ENCODE data around the gene TMEM106C.

The TMEM106C gene

DNA sequence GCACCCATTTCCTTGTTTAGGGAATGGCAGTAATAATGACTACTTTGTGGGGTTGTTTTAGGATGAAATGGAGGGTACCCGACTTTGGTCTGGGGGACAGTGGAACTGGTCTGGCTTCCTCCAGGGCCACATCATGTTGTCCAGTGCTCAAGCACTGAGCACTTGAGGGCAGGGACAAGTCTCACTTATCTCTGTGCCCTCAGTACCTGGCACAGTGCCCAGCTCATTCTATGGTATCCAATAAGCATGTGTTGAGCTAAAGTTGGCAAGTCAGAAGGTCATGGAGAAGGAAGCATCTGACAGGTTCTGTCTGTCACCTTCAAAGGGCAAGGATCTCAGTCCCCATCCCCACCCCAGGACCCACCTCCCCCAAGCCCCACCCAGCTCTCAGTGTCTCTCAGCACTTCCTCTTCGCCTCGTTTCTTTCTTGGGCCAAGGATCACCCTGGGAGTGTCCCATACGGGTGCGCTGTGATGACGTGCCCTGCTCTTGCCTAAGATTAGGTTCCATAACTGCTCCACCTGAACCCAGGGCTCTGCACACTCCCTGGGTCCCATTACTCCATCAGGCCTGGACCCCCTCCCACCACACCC is 24.3 kb upstream of the TMEM106C start:
- TF ChIP-seq FOXP2 (optimal IDR thresholded peaks at IDR 0.05; ENCODE audit: borderline replicate concordance, extremely low read depth, extremely low read length, insufficient read depth): no peak
- no peak for TF ChIP-seq POLR2AphosphoS5 (IDR thresholded peaks at IDR 0.05; ENCODE audit: low read depth, low read length)
- no peak for TF ChIP-seq SIN3A (IDR thresholded peaks at IDR 0.05; ENCODE audit: borderline replicate concordance, insufficient read depth, low read length)
- TF ChIP-seq TAF1 (IDR thresholded peaks at IDR 0.05; ENCODE audit: borderline replicate concordance, insufficient read depth, low read length): no peak
- TF ChIP-seq, protein P1, sequence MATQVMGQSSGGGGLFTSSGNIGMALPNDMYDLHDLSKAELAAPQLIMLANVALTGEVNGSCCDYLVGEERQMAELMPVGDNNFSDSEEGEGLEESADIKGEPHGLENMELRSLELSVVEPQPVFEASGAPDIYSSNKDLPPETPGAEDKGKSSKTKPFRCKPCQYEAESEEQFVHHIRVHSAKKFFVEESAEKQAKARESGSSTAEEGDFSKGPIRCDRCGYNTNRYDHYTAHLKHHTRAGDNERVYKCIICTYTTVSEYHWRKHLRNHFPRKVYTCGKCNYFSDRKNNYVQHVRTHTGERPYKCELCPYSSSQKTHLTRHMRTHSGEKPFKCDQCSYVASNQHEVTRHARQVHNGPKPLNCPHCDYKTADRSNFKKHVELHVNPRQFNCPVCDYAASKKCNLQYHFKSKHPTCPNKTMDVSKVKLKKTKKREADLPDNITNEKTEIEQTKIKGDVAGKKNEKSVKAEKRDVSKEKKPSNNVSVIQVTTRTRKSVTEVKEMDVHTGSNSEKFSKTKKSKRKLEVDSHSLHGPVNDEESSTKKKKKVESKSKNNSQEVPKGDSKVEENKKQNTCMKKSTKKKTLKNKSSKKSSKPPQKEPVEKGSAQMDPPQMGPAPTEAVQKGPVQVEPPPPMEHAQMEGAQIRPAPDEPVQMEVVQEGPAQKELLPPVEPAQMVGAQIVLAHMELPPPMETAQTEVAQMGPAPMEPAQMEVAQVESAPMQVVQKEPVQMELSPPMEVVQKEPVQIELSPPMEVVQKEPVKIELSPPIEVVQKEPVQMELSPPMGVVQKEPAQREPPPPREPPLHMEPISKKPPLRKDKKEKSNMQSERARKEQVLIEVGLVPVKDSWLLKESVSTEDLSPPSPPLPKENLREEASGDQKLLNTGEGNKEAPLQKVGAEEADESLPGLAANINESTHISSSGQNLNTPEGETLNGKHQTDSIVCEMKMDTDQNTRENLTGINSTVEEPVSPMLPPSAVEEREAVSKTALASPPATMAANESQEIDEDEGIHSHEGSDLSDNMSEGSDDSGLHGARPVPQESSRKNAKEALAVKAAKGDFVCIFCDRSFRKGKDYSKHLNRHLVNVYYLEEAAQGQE (IDR thresholded peaks at IDR 0.05; ENCODE audit: insufficient read depth in 1 of 2, low read depth in 2 of 2, low read length in 2 of 2): no peak

DNA sequence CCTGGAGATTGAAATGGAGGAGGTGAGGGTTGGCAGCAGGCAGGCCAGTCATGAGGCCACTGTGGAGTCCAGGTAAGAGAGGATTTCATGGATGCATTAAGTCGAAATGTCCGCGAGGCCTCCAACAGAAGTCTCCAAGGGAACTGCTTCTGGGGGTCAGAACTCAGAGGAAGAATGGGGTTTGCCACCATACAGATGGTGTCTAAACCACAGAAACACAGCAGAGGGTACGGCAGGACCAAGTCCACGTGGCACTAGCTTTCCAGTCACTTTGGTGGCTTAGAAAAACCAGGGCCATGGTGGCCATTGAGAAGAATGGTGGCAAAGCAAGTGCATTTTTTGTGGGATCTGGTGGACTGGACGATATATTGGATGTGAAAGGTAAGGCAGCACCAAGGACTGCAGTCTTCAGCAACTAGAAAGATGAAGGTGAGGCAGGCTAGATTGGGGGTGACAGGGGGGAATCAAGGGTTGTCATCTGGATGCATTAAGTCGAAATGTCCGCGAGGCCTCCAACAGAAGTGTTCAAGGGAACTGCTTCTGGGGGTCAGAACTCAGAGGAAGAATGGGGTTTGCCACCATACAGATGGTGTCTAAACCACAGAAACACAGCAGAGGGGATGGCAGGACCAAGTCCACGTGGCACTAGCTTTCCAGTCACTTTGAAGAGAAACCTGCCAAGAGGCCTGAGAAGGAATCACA is 22.5 kb upstream of the TMEM106C start:
- TF ChIP-seq FOXP2 (optimal IDR thresholded peaks at IDR 0.05; ENCODE audit: borderline replicate concordance, extremely low read depth, extremely low read length, insufficient read depth) (no peak), SIN3A (IDR thresholded peaks at IDR 0.05; ENCODE audit: borderline replicate concordance, insufficient read depth, low read length) (no peak), POLR2AphosphoS5 (IDR thresholded peaks at IDR 0.05; ENCODE audit: low read depth, low read length) (no peak), TAF1 (IDR thresholded peaks at IDR 0.05; ENCODE audit: borderline replicate concordance, insufficient read depth, low read length) (no peak)
- TF ChIP-seq, protein P1 (IDR thresholded peaks at IDR 0.05; ENCODE audit: insufficient read depth in 1 of 2, low read depth in 2 of 2, low read length in 2 of 2): no peak

DNA sequence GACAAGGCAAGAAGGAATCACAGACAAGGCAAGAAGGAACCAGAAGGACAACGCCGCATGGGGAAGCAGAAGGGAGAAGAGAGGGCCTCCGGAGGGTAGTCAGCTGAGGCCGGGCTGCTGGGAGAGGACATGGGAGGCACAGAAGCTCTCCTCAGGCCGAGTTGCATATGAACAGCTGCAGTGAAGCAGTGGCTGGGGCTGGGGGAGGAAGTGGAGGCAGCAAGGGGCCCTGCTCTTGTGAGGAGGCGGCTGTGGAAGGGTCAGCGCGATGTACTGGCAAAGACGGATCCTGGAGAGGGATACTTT is 22.0 kb upstream of the TMEM106C start:
- TF ChIP-seq TAF1 (IDR thresholded peaks at IDR 0.05; ENCODE audit: borderline replicate concordance, insufficient read depth, low read length) (no peak), SIN3A (IDR thresholded peaks at IDR 0.05; ENCODE audit: borderline replicate concordance, insufficient read depth, low read length) (no peak), FOXP2 (optimal IDR thresholded peaks at IDR 0.05; ENCODE audit: borderline replicate concordance, extremely low read depth, extremely low read length, insufficient read depth) (no peak)
- TF ChIP-seq, protein P1 (IDR thresholded peaks at IDR 0.05; ENCODE audit: insufficient read depth in 1 of 2, low read depth in 2 of 2, low read length in 2 of 2): no peak

DNA sequence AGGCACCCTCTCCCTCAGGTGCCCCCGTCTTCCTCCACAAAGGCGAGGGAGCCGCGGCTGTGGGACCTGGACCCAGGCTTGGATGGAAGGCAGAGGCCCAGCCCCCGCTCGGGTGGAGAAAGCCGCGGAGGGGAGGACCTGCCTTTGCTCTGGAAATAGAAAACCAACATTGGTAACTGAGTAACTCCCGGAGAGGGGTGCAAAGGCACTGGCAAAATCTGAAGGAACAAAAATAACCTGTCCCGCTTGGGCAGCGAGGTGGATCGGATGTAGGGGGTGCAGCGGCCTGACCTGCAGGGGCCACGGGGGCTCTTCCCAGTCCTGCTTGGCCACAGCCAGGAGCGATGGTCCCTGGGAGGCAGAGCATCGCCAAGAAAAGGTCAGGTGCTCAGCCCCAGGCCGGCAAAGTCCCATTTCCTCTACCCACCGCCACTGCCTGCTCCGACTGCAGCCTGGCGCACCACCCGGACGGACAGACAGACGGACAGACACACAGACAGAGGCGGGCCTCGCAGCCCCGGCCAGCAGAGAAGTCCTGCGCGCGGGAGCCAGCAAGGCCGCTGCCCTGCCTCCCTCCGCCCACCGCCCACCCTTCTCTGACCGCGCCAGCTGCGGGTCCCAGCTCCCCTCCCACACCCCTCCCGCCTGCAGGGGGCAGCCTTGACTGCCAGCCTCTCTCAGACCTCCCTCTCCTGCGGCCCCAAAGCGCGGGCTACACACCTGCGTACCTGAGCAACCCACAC is 21.4 kb upstream of the TMEM106C start:
- no peak for TF ChIP-seq SIN3A (IDR thresholded peaks at IDR 0.05; ENCODE audit: borderline replicate concordance, insufficient read depth, low read length)
- no peak for TF ChIP-seq POLR2AphosphoS5 (IDR thresholded peaks at IDR 0.05; ENCODE audit: low read depth, low read length)
- TF ChIP-seq, protein P1 (IDR thresholded peaks at IDR 0.05; ENCODE audit: insufficient read depth in 1 of 2, low read depth in 2 of 2, low read length in 2 of 2): no peak
- TF ChIP-seq FOXP2 (optimal IDR thresholded peaks at IDR 0.05; ENCODE audit: borderline replicate concordance, extremely low read depth, extremely low read length, insufficient read depth): no peak
- TF ChIP-seq TAF1 (IDR thresholded peaks at IDR 0.05; ENCODE audit: borderline replicate concordance, insufficient read depth, low read length): no peak

Measured in PFSK-1 (cell line).